ENCODE results near the gene FAM43B. TPM values are rescaled to one million over a fixed set of nuclear protein-coding genes. Genes with fewer than 3 reads are reported as not detected.

Gene FAM43B, protein sequence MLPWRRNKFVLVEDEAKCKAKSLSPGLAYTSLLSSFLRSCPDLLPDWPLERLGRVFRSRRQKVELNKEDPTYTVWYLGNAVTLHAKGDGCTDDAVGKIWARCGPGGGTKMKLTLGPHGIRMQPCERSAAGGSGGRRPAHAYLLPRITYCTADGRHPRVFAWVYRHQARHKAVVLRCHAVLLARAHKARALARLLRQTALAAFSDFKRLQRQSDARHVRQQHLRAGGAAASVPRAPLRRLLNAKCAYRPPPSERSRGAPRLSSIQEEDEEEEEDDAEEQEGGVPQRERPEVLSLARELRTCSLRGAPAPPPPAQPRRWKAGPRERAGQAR
- total RNA-seq: under 1 TPM in 4 of 6 experiments, not detected in 2; 0.09 to 0.24 (median 0.12) TPM
- long read RNA-seq: 0 reads

DNA sequence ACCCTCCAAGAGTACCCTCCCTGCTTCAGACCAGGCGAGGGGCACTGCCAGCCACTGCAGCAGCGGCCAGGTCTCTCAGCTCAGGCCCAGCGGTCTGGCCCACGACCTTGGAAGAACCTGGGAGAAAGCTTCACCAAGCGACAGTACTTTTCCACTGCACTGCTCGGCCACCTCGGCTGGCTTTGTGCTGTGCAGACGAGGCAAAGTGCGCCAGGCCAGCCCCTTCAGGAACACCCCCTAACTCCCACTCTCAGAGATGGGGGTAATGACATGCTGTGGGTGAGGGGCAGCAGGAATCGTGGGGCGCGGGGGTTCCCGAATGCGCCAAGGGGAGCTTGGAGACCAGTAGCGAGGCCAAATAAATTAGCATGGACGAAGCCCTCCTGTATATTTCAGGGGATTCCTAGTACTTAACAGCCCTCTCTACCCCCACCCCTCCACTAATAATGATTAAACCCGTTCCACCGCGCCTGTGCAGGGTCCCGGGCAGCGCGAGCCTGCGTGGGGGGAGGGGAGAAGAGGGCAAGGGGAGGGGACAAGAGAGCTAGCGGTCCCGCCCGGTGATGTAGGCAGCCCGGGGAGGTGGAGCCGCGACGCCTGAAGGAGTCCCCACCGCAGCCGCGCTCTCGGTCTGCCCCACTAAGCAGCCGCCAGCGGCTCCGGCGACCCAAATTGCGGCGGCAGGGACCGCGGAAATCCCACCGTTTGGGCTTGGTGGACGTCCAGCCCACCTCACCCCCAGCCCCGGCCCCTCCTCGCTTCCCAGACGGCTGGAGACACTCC is at the start of gene FAM43B:
Gene FAM43B (plus strand): TSS at position 629 of the 783 bp plus-strand sequence. CDS start 401 bp downstream, outside the sequence.
- Histone ChIP-seq H3K4me1 (peaks cover 0 to 9% (median 0%) of the 10 kb centered on the region in 4 donors), H3K4me3 (no peak within 1 kb of the TSS), H3K36me3 (no peaks in the 10 kb centered on the region), H3K27me3 (no peaks in the 10 kb centered on the region), H3K9me3 (no peaks in the 10 kb centered on the region), H3K27ac (no peak within 1 kb of the TSS)
- peak; percentile 43 to 56 (median 55) for DNase-seq
- ATAC-seq: peak; percentile 59 to 69 (median 62)
- intact Hi-C loops (cut with DNase I): no loop called here
- WGBS (ENCODE audit: insufficient coverage, low coverage, low lambda C conversion rate, missing lambda C conversion rate): 1% methylated on average over 20 of the region's 47 CpGs
- TF ChIP-seq POLR2A (IDR thresholded peaks at IDR 0.05): no peak
- TF ChIP-seq, protein P1, sequence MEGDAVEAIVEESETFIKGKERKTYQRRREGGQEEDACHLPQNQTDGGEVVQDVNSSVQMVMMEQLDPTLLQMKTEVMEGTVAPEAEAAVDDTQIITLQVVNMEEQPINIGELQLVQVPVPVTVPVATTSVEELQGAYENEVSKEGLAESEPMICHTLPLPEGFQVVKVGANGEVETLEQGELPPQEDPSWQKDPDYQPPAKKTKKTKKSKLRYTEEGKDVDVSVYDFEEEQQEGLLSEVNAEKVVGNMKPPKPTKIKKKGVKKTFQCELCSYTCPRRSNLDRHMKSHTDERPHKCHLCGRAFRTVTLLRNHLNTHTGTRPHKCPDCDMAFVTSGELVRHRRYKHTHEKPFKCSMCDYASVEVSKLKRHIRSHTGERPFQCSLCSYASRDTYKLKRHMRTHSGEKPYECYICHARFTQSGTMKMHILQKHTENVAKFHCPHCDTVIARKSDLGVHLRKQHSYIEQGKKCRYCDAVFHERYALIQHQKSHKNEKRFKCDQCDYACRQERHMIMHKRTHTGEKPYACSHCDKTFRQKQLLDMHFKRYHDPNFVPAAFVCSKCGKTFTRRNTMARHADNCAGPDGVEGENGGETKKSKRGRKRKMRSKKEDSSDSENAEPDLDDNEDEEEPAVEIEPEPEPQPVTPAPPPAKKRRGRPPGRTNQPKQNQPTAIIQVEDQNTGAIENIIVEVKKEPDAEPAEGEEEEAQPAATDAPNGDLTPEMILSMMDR (IDR thresholded peaks at IDR 0.05): no peak

DNA sequence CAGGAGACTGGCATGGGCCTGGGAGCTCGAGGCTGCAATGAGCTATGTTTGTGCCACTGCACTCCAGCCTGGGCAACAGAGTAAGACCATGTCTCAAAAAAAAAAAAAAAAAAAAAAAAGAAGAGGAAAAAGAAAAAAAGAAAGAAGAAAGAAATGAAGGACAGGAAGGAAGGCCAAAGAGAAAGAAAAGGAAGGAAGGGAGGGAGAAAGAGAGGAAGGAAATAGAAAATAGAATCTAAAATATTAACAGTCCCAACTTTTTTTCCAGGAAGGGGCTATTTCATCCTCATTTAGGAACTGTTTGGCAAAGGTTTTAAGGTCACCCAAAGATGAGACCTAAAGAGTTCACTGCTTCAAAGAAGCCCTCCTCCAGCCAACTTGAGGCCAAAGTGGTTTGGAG is 46.9 kb upstream of the FAM43B start:
- WGBS (ENCODE audit: insufficient coverage, low coverage, low lambda C conversion rate, missing lambda C conversion rate): 89% methylated on average over 1 of the region's 1 CpG
- Histone ChIP-seq H3K4me1 (peaks cover 0 to 17% (median 4%) of the 10 kb centered on the region in 4 donors), H3K36me3 (peaks cover 0 to 27% (median 17%) of the 10 kb centered on the region in 4 donors), H3K27me3 (no peaks in the 10 kb centered on the region), H3K4me3 (no peak overlapping the region), H3K9me3 (no peaks in the 10 kb centered on the region), H3K27ac (no peak overlapping the region)
- TF ChIP-seq POLR2A (IDR thresholded peaks at IDR 0.05): no peak
- TF ChIP-seq, protein P1 (IDR thresholded peaks at IDR 0.05): no peak
- DNase-seq (no peak), ATAC-seq (no peak)
- intact Hi-C loops (cut with DNase I): no loop called here

DNA sequence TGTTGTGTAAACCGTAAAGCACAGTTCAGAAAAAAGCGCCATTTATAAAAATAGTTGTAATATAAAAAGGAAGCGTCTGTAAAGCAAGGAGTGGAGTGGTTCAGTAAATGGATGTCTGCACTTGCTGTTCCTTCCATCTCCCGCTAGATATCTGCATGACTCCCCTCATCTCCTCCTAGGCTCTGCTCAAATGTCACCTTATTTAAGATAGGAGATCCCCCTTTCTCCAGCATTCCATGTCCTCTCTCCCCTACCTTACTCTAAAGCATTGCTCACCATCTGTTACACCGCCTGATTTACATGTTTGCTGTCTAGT is 45.2 kb upstream of the FAM43B start:
- WGBS (ENCODE audit: insufficient coverage, low coverage, low lambda C conversion rate, missing lambda C conversion rate): 38% methylated on average over 5 of the region's 5 CpGs
- no peaks in the 10 kb centered on the region for H3K27me3 ChIP-seq
- intact Hi-C loops (cut with DNase I): no loop called here
- no peak for TF ChIP-seq POLR2A (IDR thresholded peaks at IDR 0.05)
- TF ChIP-seq, protein P1 (IDR thresholded peaks at IDR 0.05): no peak
- H3K36me3 ChIP-seq: peaks cover 0 to 10% (median 5%) of the 10 kb centered on the region in 4 donors
- H3K27ac ChIP-seq: peak overlapping the region in 2 of 3 donors; percentile 41 to 55
- H3K4me3 ChIP-seq: peak overlapping the region; percentile 96 to 99 (median 98)
- DNase-seq (no peak), ATAC-seq (peak in 1 of 4 donors; percentile 6)
- peaks cover 0 to 17% (median 4%) of the 10 kb centered on the region in 4 donors for H3K4me1 ChIP-seq
- H3K9me3 ChIP-seq: no peaks in the 10 kb centered on the region

DNA sequence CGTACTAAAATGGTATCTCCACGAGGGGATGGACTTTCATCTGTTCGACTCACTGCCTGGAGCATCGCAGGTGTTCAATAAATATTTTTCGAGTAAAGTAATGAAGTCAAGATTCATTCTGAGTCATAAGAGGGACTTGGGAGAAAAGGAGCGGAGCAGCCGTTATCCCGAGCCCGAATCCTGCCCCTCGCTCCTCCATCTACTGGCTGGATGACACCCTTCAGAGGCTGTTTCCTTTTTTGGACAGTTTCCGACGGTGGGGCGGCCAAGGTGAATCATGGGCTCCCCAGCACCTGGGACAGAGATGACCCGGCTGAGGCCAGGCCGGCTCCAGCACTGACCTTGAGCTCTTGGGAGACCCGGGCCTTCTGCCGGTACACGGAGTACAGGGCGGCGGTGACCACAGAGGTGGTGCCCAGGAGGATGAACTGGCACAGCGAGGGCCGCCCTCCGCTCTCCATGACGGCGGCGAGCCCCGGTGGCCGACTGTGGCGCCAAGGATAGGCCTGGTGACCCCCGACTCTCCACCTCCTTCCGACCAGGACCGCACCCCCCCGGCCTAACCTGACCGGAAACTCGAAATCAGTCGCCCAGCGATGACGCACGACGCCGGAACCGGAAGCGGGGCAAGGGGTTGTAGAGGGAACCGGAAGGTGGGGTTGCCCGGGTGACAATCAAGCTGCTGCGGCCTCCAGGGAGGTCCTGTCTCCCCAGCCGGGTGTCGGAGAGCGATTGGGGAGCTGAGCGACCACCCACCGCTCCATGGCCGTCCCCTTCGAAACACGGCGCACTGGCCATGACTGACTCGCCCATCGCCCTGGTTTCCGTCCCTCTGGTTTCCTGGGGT is 44.6 kb upstream of the FAM43B start, which contains the start of gene MUL1:
Gene MUL1 (minus strand): TSS at position 588 of the 847 bp plus-strand sequence. CDS start 127 bp downstream, at position 461.
- H3K27me3 ChIP-seq: no peaks in the 10 kb centered on the region
- intact Hi-C loops (cut with DNase I): no loop called here
- peaks cover 0 to 4% (median 1%) of the 10 kb centered on the region in 4 donors for H3K36me3 ChIP-seq
- peak within 1 kb of the TSS; percentile 41 to 62 (median 55) for H3K27ac ChIP-seq
- peak within 1 kb of the TSS; percentile 96 to 99 (median 98) for H3K4me3 ChIP-seq
- H3K9me3 ChIP-seq: no peaks in the 10 kb centered on the region
- peak; percentile 96 to 99 (median 98) for ATAC-seq
- DNase-seq: peak; percentile 93 to 97 (median 96)
- peaks cover 0 to 17% (median 4%) of the 10 kb centered on the region in 4 donors for H3K4me1 ChIP-seq
- WGBS (ENCODE audit: insufficient coverage, low coverage, low lambda C conversion rate, missing lambda C conversion rate): 2% methylated on average over 30 of the region's 58 CpGs
- TF ChIP-seq POLR2A (IDR thresholded peaks at IDR 0.05): peak; percentile 68
- TF ChIP-seq, protein P1 (IDR thresholded peaks at IDR 0.05): no peak
